Amniotic epithelial cell (primary cell): ENCODE measurements around the gene SSH2.
"Not testable (repeated sequence)": the region's sequence is repeated elsewhere in the genome, so short reads cannot be mapped to it uniquely, and the experiment has no call there.

ENCODE experiments used
- DNase-seq: peaks from one replicate; pipeline ENCODE4 v3.0.0-alpha.2; 2010; ENCODE audit warnings: low read depth

Gene SSH2

DNA sequence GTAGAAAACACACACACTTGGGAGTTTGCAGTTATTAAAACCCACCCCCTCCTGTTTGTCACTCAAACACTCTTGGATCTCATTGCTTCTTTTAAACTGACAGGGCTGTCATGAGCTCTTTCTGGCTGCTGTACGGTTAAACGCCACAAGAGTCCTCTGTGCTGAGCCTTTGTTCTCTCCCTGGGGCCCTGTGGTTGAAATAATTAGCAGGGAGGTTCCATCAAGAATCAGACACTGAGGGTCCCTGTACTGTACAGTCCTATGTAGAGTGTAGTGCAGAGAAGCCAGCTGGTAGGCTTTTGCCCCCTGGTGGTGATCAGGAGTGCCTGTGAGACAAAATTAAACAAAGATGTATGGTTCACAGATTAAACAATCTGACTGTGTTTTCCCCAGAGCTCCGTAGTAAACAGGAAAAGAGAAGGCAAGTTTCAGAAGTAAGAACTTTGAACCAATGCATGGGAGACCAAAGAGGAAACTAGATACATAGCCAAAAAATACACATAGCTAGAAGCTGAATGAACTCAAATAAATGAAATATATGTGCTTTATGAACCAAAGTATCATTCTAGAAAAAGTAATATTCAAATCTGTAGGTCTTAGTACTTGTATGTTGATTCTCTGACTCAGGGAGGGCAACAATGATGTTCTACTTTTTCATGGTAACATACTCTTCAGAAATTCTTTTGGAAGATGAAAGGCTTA is 1.4 kb upstream of the SSH2 start:
- DNase-seq = peak; percentile 68

- no peak for DNase-seq
Measured at GRCh38 chr17:29930409-29931010, 482 bp upstream of the SSH2 start.

DNA sequence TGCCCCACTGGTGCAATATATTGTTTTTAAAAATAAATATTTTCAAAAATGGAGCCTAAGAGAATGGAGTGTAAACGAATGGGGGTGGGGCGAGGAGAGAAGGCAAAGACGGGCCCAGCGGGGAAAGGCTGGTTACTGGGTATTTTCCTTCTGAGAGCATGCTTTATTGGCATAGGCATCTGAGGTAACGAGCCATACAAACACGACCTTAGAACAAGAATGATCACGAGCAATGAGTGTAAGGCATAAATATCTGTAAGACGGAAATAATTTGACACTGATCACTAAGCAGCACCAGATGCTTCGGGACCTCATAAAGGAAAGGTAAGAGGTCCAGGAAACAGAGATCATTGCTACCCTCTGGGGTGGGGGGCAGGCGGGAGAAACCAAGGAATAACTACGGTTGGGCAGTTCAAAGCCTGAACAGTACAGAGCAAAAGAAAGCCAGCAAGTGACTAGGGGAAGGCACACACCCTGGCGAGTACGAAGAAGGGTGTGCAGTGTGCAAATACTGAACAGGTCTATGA is 959 bp downstream of the SSH2 start:
- DNase-seq = peak; percentile 27

DNA sequence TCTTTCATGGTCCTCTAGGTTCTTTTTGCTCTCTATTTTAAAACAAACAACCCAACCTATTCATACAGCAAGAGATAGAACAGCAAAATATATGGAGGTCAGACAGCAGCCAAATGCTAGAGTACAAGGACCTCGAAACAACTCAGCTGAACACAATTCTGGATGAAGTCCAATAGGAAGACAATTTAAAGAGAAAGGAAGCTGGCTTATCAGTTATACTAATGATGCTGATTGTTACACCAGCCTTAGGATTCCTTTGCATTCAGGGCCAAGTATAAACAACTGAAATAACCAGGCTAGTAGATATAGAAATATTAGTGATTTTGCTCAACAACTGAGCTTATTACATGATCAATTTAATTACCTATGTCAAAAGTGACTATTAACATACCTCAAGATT is 2.5 kb downstream of the SSH2 start:
- peak; percentile 48 for DNase-seq

DNA sequence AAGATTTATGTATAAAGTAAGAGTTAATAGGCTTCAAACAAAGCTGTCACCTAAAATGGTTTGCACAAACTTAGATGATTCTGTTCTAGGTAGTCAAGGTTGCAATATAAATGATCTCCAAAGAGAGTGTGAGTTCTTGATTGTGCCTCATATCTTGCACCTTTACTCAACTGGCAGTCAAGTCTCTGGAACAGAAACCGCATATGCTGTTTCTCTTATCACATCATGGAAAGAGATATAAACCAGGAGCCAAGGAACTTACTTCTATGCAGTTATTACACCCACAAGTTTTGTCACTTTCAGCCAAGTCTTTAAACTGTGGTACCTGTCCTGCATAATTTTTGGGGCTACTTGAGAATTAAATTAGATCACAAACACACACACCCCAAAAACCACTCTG is 5.2 kb downstream of the SSH2 start:
- no peak for DNase-seq

DNA sequence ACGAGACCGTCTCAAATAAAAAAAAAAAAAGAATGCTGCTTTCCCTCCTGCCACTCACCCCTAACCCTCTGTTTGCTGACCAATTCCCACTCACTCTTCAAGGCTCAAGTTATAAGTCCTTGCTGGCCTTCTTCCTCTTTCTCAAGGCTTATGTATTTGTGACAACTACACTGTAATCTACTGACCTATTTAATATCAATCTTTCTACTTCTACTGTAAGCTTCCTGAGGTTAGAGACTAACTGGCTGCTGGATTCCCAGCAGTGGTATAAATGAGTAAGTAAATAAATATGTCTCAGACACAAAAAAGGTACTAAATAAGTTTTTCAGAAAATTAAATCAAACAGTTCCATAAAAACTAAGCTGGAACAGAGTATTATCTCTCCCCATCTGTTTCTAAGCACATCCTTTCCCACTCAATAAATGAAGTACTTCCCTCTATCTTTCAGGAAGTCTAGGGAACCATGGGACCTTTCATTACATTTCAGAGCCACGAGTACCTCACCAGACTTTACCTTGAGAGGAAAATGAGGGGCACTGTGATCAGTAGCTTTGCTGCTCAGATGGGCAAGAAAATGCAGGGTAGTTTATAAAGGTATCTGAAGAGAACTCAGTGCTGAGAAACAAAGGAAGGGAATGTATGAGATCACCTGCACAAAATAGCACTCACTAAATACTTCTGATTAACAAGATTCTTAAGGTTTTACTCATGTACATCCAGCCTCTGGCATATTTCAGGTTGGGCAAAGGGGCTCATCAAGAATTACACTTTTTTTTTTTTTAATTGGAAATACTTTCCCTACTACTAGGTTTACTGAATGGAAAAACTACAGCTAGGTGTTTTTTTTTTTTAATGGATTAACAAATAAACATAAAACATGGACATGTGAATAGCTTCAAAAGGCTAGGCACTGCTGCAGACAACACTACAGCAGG is 10.8 kb downstream of the SSH2 start:
- peak; percentile 78 for DNase-seq

GRCh38 chr17:29918016-29918415 is 12.0 kb downstream of the SSH2 start:
- no peak for DNase-seq

DNA sequence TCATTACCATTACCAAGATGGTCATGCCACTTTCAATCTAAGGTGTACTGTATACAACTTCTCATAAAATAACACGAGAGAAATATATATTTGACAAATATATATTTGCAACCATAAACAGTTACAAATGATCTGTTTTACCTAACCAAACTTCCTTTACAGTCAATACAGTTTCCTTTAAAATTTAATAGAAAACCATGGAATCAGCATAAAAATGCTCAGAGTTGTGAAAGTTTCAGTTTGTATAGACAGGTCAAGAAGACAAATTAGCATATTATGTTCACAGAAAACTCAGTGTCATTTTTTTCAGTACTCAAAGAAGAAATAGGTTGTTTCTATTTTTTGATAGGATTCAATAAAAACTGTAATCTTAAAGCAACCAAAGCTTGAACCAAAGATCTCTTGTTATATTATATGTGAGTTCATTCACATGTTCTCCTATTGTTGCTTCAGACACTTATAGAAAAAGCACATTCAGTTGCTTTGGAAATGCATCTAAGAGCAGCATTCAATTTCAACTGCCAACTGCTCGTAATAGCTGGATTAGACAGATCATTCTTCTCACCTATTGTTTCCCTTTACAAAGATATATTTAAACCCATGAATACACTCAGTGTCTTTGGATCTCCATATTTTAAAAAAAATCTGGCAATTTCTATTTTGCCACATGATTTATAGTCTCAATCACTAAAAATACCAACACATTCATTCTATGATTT is 15.1 kb downstream of the SSH2 start:
- no peak for DNase-seq

GRCh38 chr17:29911641-29912177 is 18.3 kb downstream of the SSH2 start:
- peak; percentile 25 for DNase-seq

DNA sequence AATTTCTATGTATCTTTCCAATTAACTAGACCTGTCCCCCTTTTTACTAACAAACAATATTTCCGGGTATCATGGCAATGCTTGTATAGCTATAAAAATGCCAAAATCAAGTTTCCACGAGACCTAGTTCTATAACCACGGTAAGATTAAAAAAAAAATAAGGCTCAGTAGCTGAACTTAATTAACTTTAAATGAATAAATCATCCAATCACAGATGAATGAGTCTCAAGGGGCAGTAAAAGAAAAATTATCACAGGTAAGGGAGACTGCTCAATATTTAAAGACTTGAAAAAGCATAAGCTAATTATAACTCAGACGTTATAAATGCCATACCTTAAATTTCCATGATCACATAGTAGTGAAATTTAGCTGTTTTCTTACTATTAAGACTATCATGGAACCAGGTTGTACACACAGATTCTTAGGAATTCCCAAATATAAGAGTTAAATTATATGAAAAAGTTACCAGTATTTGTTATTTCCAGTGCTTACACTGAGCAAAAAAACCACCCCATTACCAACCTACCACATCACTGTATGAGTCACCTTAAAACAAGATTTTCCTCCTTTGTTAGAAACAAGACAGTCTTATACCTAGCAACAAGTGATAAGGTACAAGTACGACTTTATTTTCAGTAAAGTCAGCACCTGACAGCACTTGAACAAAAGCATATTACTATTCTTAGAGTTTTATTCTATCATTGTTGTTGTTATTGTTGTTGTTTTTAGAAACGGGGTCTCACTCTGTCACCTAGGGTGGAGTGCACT is 20.6 kb downstream of the SSH2 start:
- DNase-seq = peak; percentile 42

DNA sequence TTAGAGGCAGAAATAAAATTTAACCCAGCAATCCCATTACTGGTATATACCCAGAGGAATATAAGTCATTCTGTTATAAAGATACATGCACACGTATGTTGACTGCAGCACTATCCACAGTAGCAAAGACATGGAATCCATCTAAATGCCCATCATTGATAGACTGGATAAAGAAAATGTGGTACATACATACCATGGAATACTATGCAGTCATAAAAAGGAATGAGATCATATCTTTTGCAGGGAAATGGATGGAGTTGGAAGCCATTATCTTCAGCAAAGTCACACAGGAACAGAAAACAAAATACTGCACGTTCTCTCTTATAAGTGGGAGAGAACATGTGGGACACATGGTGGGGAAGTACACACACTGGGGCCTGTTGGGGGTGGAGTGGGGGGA is 23.1 kb downstream of the SSH2 start:
- DNase-seq = no peak

DNA sequence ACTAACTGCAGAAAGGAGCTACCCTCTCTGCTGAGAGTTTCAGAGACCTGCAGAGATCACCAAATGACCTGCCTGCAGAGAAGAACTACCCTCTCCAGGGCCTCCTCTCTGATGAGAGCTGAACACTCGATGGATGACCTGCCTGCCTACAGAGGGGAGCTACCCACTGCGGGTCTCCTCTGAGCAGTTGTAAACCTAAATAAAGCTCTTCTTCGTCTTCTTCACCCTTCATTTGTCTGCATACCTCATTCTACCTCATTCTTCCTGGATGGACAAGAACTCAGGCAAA is 24.2 kb downstream of the SSH2 start:
- DNase-seq = no peak

- no peak for DNase-seq
Measured at GRCh38 chr17:29905086-29905878, 24.7 kb downstream of the SSH2 start.

DNA sequence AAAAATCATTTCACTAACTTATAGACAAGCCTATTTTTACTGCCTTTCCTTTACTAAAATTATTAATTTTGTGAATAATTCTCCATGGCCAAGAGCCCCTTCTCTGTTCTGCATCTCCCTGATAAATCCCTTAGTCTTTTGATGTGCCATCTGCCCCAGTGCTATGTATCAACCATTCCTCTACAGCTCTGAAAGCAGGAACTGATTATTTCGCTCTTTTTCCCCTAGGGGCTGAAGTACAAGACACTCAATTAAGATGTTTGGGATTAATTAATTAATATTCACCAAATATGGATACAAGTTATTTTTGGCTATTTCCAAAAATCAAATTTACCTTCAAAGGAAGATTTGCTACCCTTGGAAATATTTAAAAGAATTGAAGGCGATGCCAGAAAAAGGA is 26.6 kb downstream of the SSH2 start:
- DNase-seq = no peak

- not testable (repeated sequence) for DNase-seq
Measured at GRCh38 chr17:29897136-29897535, 32.9 kb downstream of the SSH2 start.

DNA sequence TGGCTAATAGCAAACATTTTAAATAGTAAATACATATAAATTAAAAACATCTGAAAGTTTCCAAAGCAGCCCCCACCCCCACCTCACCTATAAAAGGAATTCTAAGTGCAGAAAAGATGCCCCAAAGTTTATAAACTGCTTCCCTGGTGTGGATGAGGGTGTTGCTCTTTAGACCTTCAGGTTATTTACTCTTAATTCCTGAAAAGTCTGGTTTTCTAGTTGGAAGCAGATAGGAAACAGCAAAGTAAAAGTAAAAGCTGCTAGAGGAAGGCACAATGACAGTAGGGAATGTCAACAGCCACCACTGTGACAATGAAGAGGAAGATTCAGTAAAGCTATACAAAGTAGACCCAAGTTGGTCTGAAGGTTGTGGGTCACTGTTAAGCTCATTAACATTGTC is 37.8 kb downstream of the SSH2 start:
- no peak for DNase-seq

GRCh38 chr17:29891131-29891530 is 38.9 kb downstream of the SSH2 start:
- peak; percentile 74 for DNase-seq

DNA sequence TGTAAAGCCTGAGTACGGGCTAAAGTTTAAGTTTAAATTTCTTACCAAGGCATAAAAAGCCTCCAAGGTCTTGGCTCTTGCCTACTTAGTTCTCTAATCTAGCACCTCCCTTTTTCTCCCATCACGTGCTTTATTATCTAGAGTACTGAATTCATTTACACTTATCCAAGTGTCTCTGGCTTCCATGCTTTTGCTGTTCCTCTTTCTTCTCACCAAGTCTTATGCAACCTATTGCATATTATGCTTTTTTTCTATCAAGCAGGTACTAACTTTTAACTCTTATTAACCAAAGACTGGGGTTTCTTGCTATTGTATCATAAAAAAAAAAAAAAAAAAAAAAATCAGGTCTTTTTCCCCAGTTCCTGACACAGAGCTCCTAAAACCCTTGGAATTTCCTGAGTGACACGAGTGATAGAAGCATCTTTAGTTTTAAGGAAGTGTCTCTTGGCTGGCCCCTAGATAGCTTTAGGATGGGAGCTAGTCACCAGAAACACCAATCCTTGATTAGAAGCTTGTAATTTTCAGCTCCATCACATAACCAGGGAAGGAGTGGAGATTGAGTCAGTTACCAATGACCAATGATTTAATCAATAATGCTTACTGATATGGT is 44.9 kb downstream of the SSH2 start:
- no peak for DNase-seq

- DNase-seq = no peak
Measured at GRCh38 chr17:29883497-29883896, 46.5 kb downstream of the SSH2 start.

DNA sequence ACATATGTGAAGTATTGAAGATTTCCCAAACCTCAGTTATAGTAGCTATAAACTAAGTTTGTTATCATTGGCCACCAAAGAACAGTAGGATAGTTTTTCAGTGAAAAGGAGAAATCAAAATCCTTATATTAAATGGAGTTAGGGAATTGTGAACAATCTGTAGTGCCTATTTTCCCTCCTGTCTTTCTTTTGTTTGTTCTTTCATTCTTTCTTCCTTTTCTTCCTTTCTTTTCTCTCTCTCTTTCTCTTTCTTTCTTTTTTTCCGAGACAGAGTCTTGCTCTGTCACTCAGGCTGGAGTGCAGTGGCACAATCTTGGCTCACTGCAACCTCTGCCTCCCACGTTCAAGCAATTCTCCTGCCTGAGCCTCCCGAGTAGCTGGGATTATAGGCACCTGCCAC is 48.8 kb downstream of the SSH2 start:
- no peak for DNase-seq
